HG03521 (cell line): ENCODE data around the gene MRPS35.
"Not testable (repeated sequence)": the region's sequence is repeated elsewhere in the genome, so short reads cannot be mapped to it uniquely, and the experiment has no call there.

ENCODE experiments used
- ATAC-seq: cut with Tn5 transposase; IDR thresholded peaks from one replicate; pipeline ENCODE4 v1.9.1; 2021; ENCODE audit warnings: mild to moderate bottlenecking, moderate library complexity; ENCODE audit not compliant: unreplicated experiment

MRPS35 gene

GRCh38 chr12:27707216-27707615 is 3.4 kb upstream of the MRPS35 start:
- ATAC-seq = no peak

- no peak for ATAC-seq
Observed at GRCh38 chr12:27709212-27709931, 1.3 kb upstream of the MRPS35 start.

GRCh38 chr12:27709932-27710591 is 570 bp upstream of the MRPS35 start:
- ATAC-seq = peak; percentile 37

- no peak for ATAC-seq
Observed at GRCh38 chr12:27711317-27711682, 668 bp downstream of the MRPS35 start.

- ATAC-seq = no peak
Observed at GRCh38 chr12:27711967-27712366, 1.3 kb downstream of the MRPS35 start.

GRCh38 chr12:27723212-27723611 is 12.6 kb downstream of the MRPS35 start:
- ATAC-seq = no peak

- ATAC-seq = no peak
Observed at GRCh38 chr12:27730097-27730588, 19.5 kb downstream of the MRPS35 start.

GRCh38 chr12:27732281-27732680 is 21.6 kb downstream of the MRPS35 start:
- no peak for ATAC-seq

GRCh38 chr12:27733052-27733656 is 22.5 kb downstream of the MRPS35 start:
- no peak for ATAC-seq

GRCh38 chr12:27733791-27734190 is 23.2 kb downstream of the MRPS35 start:
- ATAC-seq = no peak

GRCh38 chr12:27734321-27734720 is 23.7 kb downstream of the MRPS35 start:
- ATAC-seq = not testable (repeated sequence)

GRCh38 chr12:27743601-27744000 is 33.0 kb downstream of the MRPS35 start:
- no peak for ATAC-seq

GRCh38 chr12:27745734-27746133 is 35.1 kb downstream of the MRPS35 start:
- ATAC-seq = not testable (repeated sequence)

GRCh38 chr12:27747111-27747820 is 36.6 kb downstream of the MRPS35 start:
- ATAC-seq = no peak

GRCh38 chr12:27751386-27752047 is 40.9 kb downstream of the MRPS35 start:
- no peak for ATAC-seq

- no peak for ATAC-seq
Observed at GRCh38 chr12:27754795-27755194, 44.2 kb downstream of the MRPS35 start.

GRCh38 chr12:27756670-27757195 is 46.1 kb downstream of the MRPS35 start:
- no peak for ATAC-seq

GRCh38 chr12:27762757-27763156 is 52.1 kb downstream of the MRPS35 start:
- no peak for ATAC-seq

GRCh38 chr12:27766587-27766986 is 56.0 kb downstream of the MRPS35 start:
- ATAC-seq = no peak

- no peak for ATAC-seq
Observed at GRCh38 chr12:27769142-27769673, 58.6 kb downstream of the MRPS35 start.
